Mucosa of rectum (tissue), 2 donors: ENCODE results near the gene RBM20.
A peak's percentile ranks its signal among the peaks of the same experiment; 100 is the strongest.

ENCODE experiments used
- H3K27ac ChIP-seq, 2 donors: one replicate each; pipeline ENCODE4 v1.7.0; 2013; ENCODE audit warnings: inconsistent platforms in 2 of 2, low read depth in 2 of 2, low read length in 2 of 2
- H3K27me3 ChIP-seq, 2 donors: one replicate each; pipeline ENCODE4 v1.7.0; 2013; ENCODE audit warnings: low read length in 2 of 2; ENCODE audit not compliant: control insufficient read depth in 2 of 2, insufficient read depth in 2 of 2
- H3K36me3 ChIP-seq, 2 donors: one replicate each; pipeline ENCODE4 v1.7.0; 2013; ENCODE audit warnings: low read length in 2 of 2; ENCODE audit not compliant: control insufficient read depth in 2 of 2, insufficient read depth in 2 of 2
- H3K4me1 ChIP-seq, 2 donors: one replicate each; pipeline ENCODE4 v1.7.0; 2013; ENCODE audit warnings: low read length in 2 of 2, mild to moderate bottlenecking in 1 of 2; ENCODE audit not compliant: control insufficient read depth in 2 of 2, insufficient read depth in 2 of 2
- H3K4me3 ChIP-seq, 2 donors: one replicate each; pipeline ENCODE4 v1.7.0; 2013; ENCODE audit warnings: low read length in 2 of 2
- H3K9ac ChIP-seq, 2 donors: one replicate each; pipeline ENCODE4 v1.7.0; 2013; ENCODE audit warnings: low read length in 2 of 2, low read depth in 1 of 2, mild to moderate bottlenecking in 1 of 2
- H3K9me3 ChIP-seq, 2 donors: one replicate each; pipeline ENCODE4 v1.7.0; 2013; ENCODE audit warnings: low read length in 2 of 2; ENCODE audit not compliant: control insufficient read depth in 2 of 2
- donor health status: healthy.
- donor health status: Normal muscosa, but diverticular disease.

The RBM20 gene

GRCh38 chr10:110844617-110844881 lies 200.4 kb downstream of the RBM20 start:
- peak overlapping the region in 1 of 2 donors; percentile 5 for H3K4me3 ChIP-seq
- H3K27ac ChIP-seq: peak overlapping the region; percentile 97 to 98
- H3K9ac ChIP-seq: peak overlapping the region; percentile 45 to 61
- H3K4me1 ChIP-seq: peaks cover 65 to 76% of the 10 kb centered on the region in 2 donors
- H3K9me3 ChIP-seq: no peaks in the 10 kb centered on the region
- H3K27me3 ChIP-seq: no peaks in the 10 kb centered on the region
- no peaks in the 10 kb centered on the region for H3K36me3 ChIP-seq

GRCh38 chr10:110845192-110845755 lies 201.1 kb downstream of the RBM20 start:
- H3K27me3 ChIP-seq: no peaks in the 10 kb centered on the region
- H3K4me3 ChIP-seq: peak overlapping the region in 1 of 2 donors; percentile 38
- H3K4me1 ChIP-seq: peaks cover 65 to 71% of the 10 kb centered on the region in 2 donors
- H3K9ac ChIP-seq: peak overlapping the region; percentile 34 to 60
- H3K36me3 ChIP-seq: no peaks in the 10 kb centered on the region
- H3K9me3 ChIP-seq: no peaks in the 10 kb centered on the region
- peak overlapping the region; percentile 97 to 98 for H3K27ac ChIP-seq

- Histone ChIP-seq H3K27me3 (no peaks in the 10 kb centered on the region), H3K4me1 (peaks cover 60 to 65% of the 10 kb centered on the region in 2 donors), H3K9me3 (no peaks in the 10 kb centered on the region), H3K4me3 (peak overlapping the region; percentile 20), H3K27ac (peak overlapping the region; percentile 97 to 98), H3K9ac (peak overlapping the region; percentile 60), H3K36me3 (no peaks in the 10 kb centered on the region)
These were observed 201.9 kb downstream of the RBM20 start for GRCh38 chr10:110845756-110846620.

GRCh38 chr10:110847374-110847773 lies 203.2 kb downstream of the RBM20 start:
- Histone ChIP-seq H3K36me3 (no peaks in the 10 kb centered on the region), H3K4me3 (no peak overlapping the region), H3K27ac (peak overlapping the region in 1 of 2 donors; percentile 97), H3K27me3 (no peaks in the 10 kb centered on the region), H3K9me3 (no peaks in the 10 kb centered on the region), H3K4me1 (peaks cover 50 to 60% of the 10 kb centered on the region in 2 donors), H3K9ac (peak overlapping the region in 1 of 2 donors; percentile 54)

GRCh38 chr10:110848106-110848505 lies 204.0 kb downstream of the RBM20 start:
- no peak overlapping the region for H3K9ac ChIP-seq
- H3K27ac ChIP-seq: no peak overlapping the region
- H3K4me1 ChIP-seq: peaks cover 42 to 60% of the 10 kb centered on the region in 2 donors
- no peaks in the 10 kb centered on the region for H3K36me3 ChIP-seq
- no peak overlapping the region for H3K4me3 ChIP-seq
- no peaks in the 10 kb centered on the region for H3K27me3 ChIP-seq
- H3K9me3 ChIP-seq: no peaks in the 10 kb centered on the region

GRCh38 chr10:110850099-110850498 lies 206.0 kb downstream of the RBM20 start:
- H3K27me3 ChIP-seq: no peaks in the 10 kb centered on the region
- H3K4me1 ChIP-seq: peaks cover 27 to 51% of the 10 kb centered on the region in 2 donors
- H3K36me3 ChIP-seq: no peaks in the 10 kb centered on the region
- H3K9ac ChIP-seq: no peak overlapping the region
- no peak overlapping the region for H3K27ac ChIP-seq
- H3K9me3 ChIP-seq: no peaks in the 10 kb centered on the region
- no peak overlapping the region for H3K4me3 ChIP-seq

- Histone ChIP-seq H3K9me3 (no peaks in the 10 kb centered on the region), H3K27me3 (no peaks in the 10 kb centered on the region), H3K36me3 (no peaks in the 10 kb centered on the region), H3K9ac (peak overlapping the region in 1 of 2 donors; percentile 28), H3K4me1 (peaks cover 18 to 40% of the 10 kb centered on the region in 2 donors), H3K4me3 (no peak overlapping the region), H3K27ac (no peak overlapping the region)
These were observed 207.0 kb downstream of the RBM20 start for GRCh38 chr10:110851020-110851612.

GRCh38 chr10:110852255-110852896 lies 208.2 kb downstream of the RBM20 start:
- H3K36me3 ChIP-seq: no peaks in the 10 kb centered on the region
- no peak overlapping the region for H3K4me3 ChIP-seq
- H3K4me1 ChIP-seq: peaks cover 13 to 32% of the 10 kb centered on the region in 2 donors
- no peaks in the 10 kb centered on the region for H3K27me3 ChIP-seq
- H3K9ac ChIP-seq: no peak overlapping the region
- no peaks in the 10 kb centered on the region for H3K9me3 ChIP-seq
- H3K27ac ChIP-seq: peak overlapping the region; percentile 40 to 66

- peaks cover 17 to 35% of the 10 kb centered on the region in 2 donors for H3K4me1 ChIP-seq
- no peak overlapping the region for H3K4me3 ChIP-seq
- H3K27ac ChIP-seq: peak overlapping the region; percentile 40 to 66
- H3K9ac ChIP-seq: no peak overlapping the region
- H3K27me3 ChIP-seq: no peaks in the 10 kb centered on the region
- no peaks in the 10 kb centered on the region for H3K9me3 ChIP-seq
- H3K36me3 ChIP-seq: no peaks in the 10 kb centered on the region
These were observed 208.8 kb downstream of the RBM20 start for GRCh38 chr10:110852947-110853346.
